GM12801 (cell line): Measurements from ENCODE around the gene COA6.

Source experiments
- TF ChIP-seq, protein P1 (sequence below): IDR thresholded peaks from one replicate; pipeline ENCODE4 v1.5.1; 2011; ENCODE audit warnings: control low read depth; ENCODE audit not compliant: insufficient read length; ENCODE audit errors: extremely low read depth

The COA6 gene

DNA sequence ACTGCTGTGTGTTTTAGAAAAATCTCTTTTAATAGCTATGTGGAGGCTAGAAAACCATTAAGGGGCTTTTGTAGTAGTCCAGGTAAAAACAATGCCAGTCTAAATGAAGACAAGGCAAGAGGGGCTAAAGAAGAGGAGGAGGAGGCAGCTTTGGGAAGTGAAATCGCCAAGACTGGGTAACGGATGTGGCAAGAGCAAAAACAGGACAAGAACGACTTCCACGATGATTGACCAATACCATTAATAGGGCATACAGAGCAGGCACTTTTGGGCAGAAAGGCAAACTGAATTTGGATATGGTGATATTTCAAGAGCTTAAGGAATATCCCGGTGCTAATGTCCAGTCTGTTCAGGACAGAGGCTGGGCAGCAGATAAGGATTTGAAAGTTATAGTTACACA lies 22.0 kb downstream of the COA6 start:
- TF ChIP-seq, protein P1, sequence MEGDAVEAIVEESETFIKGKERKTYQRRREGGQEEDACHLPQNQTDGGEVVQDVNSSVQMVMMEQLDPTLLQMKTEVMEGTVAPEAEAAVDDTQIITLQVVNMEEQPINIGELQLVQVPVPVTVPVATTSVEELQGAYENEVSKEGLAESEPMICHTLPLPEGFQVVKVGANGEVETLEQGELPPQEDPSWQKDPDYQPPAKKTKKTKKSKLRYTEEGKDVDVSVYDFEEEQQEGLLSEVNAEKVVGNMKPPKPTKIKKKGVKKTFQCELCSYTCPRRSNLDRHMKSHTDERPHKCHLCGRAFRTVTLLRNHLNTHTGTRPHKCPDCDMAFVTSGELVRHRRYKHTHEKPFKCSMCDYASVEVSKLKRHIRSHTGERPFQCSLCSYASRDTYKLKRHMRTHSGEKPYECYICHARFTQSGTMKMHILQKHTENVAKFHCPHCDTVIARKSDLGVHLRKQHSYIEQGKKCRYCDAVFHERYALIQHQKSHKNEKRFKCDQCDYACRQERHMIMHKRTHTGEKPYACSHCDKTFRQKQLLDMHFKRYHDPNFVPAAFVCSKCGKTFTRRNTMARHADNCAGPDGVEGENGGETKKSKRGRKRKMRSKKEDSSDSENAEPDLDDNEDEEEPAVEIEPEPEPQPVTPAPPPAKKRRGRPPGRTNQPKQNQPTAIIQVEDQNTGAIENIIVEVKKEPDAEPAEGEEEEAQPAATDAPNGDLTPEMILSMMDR = no peak

DNA sequence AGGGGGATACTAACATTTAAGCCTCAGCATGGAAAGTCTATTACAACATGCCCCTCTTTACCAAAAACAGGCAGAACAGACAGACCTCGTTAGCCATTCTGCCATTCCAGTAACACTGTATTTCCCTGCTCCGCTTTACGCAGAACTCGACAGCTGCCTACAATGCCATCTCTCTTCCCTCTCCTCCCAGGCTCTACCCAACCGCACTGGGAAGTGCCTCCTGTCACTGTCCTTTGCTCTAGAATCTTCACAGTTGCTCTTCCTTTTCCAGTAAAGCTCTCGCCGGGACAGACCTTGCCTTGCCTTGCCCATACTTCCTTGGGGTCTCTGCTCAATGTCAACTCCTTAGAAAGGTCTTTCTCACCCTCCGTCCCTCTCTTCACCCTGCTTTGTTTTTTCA lies 22.8 kb downstream of the COA6 start:
- TF ChIP-seq, protein P1 = no peak

DNA sequence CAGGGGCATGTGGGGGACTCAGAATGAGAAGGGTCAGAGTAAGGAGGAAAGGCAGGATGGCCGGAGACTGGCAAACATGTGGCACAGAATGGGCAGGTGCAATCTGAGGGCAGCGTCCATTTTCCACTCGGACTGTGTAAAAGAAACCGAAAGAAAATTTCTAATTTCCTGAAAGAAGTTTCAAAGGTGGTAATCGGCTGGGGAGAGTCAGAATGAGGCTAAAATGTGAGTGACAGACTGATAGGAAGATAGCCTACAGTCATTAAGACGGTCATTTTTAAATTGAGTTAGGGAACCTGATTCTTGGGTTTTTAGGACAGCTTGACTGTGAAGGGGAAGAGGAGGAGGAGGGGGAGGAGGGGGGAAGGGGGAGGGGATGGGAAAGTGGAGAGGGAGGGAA lies 23.6 kb downstream of the COA6 start:
- TF ChIP-seq, protein P1 = no peak

DNA sequence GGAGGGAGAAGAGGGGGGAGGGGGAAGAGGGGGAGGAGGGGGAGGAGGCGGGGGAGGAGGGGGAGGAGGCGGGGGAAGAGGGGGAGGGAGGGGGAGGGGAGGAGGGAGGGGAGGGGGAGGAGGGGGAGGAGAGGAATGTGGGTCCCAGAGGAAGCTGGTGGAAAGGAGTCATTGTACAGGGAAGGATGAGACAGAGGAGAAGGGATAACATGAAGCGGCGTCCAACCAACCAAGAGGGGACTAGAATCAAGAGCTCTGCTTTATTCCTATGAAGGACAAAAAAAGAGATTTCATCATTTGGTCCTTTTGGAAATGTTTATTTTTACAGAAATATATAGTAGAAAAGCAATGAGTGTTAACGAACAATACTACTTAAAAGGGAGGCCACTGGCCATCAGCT lies 24.5 kb downstream of the COA6 start:
- TF ChIP-seq, protein P1 = no peak

DNA sequence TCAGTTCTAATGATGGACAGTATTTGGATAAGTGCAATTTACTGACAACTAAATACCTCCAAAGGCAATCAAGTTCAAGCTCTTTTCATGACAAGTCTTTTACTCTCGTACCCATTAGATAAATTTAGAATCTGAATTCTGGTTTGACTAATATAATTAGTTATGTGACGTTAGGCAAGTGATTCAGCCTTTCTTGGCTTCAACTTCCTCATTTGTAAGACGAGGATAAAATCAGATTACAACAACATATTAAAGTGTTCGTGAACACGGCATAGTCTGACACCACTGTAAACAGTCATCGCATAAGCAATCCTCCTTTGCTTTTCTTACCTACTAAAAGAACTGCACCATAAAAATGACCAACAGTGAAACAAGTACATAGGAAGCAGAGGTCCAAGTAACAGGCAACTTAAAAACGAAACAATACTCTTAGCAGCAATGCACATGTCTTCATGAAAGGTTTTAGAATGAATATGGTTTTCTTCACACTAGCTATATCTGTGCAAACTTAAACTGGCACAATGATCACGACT lies 25.7 kb downstream of the COA6 start:
- TF ChIP-seq, protein P1 = no peak

DNA sequence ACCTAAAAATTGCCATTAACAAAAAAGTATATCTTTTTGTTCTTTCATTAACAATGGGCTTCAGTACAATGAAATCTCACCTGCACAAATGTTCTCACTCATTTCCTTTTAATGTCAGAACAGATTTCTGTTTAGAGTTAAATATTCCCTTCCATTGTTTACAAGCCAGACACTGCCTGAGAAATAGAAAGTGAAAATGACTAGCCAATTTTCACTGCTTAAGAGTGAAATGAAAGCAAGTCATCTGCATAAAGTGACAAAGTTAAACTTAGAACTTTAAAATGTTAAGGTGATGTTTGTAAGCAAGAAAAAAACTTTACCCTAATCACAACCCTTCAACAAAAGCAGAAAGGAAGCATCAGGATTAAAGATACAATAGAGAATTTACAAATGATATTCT lies 27.5 kb downstream of the COA6 start:
- TF ChIP-seq, protein P1 = no peak

DNA sequence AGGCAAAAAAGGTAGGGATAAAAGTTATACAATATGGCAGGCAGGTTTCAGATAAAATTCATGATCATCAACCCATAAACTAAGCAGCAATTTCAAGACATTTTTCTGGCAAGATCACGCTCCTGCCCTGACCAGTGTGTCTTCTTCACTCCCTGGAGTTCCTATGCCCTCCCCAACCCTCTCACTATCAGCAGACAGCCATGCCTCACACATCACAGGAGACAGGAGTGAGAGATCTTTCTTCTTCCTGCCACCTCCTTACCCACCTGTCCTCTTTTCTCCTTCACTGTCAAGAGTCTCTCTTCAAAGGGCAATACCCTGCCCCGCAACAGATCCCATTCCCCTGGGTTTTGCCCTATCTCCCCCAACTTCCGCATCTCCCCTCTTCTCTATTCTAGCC lies 28.4 kb downstream of the COA6 start:
- TF ChIP-seq, protein P1 = no peak

DNA sequence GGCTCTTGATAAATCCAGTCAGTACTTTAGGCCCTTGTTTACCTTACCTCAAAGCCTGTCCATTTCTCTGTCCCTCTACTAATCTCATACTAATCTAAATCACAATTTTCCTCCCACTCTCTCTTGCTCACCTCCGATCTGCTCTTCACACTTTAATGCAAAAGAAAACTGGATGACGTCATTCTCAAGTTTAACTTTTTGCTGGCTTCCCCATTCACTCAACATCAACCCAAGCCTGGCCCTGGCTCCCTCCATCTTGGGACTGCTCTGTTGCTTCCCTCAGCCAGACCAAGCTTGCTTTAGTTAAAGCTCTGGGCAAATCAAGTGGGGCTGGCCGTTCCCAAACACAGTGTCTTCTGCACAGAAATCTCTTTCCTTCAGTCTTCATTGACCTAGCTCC lies 29.7 kb downstream of the COA6 start:
- TF ChIP-seq, protein P1 = no peak
